Embryonic facial prominence (tissue), 1 donor: ENCODE measurements around the gene HOXC11.

Experiments used
- DNase-seq: peaks from one replicate; pipeline ENCODE4 v3.0.0-alpha.2; 2016; ENCODE audit errors: extremely low spot score

Gene HOXC11

GRCh38 chr12:54009171-54010052, 36.5 kb downstream of the HOXC11 start:
- DNase-seq: no peak

DNA sequence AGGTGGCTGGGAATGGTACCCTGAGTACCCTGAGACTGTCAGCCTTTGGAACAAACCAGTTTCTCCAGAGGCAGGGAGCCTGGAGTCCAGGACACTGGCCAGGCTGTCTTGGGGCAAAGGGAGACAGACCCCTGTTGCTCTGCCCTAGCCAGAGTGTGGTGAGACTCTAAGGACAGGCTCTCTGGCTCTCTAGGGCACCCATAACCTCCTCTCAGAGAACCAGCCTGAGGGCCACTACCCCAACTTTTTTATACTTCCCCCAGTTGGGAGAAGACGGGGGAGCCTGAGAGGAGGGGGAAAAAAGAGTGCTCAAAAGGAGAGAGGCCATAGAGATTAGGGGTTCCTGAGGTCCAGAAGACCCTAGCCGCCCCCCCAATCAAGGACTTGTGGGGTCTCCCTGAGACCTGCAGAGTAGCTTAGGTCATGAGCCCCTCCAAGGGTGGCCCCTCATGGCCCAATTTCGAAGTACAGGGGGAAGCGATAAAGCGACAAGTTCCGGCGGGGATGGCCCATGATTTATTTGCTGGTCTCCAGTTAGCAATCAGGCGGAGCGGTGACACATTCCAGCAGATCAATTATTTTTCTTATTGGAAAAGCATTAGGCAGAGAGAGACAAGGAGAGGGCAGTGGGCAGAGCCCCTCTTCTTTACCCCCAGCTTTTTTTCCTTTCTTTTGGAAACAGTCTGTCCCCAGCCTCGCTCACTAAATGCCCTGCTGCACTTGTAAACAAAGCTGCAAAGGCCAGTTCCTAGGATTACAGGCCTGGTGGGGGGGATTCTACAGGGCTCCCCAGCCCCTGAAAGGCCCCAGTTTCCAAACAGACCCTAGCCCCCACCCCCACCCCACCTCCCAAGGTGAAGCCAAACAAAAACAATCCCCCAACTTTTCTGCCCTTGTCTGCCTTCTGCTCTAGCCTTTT, 37.4 kb downstream of the HOXC11 start:
- DNase-seq: no peak

DNA sequence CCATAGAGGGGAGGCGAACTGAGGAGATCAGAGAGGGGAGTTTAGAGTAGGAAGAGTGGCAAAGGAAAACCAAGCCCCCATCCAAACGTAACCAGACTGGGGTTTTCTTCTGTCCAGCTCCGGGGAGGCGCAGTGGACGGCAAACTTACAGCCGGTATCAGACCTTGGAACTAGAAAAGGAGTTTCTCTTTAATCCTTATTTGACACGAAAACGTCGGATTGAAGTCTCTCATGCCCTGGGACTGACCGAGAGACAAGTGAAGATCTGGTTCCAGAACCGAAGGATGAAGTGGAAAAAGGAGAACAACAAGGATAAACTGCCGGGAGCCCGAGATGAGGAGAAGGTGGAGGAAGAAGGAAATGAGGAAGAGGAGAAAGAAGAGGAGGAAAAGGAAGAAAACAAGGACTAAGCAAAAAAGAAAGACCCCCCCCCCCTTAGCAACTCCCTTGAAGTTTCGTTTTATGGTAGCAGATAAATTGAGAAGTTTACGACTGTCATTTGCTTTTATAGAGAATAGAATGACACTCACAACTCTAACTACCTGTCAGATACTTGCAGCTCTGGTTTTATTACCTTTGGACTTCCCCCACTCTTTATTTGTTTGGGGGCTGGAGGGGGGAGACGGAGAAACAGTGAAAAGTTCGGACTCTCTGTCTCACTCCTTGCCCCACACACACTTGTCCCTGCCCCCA, 38.2 kb downstream of the HOXC11 start:
- no peak for DNase-seq

GRCh38 chr12:54011665-54012532, 39.0 kb downstream of the HOXC11 start:
- DNase-seq: no peak

GRCh38 chr12:54012631-54013409, 39.9 kb downstream of the HOXC11 start:
- no peak for DNase-seq

GRCh38 chr12:54014377-54015017, 41.6 kb downstream of the HOXC11 start:
- DNase-seq: no peak

GRCh38 chr12:54015018-54015931, 42.3 kb downstream of the HOXC11 start:
- no peak for DNase-seq

DNA sequence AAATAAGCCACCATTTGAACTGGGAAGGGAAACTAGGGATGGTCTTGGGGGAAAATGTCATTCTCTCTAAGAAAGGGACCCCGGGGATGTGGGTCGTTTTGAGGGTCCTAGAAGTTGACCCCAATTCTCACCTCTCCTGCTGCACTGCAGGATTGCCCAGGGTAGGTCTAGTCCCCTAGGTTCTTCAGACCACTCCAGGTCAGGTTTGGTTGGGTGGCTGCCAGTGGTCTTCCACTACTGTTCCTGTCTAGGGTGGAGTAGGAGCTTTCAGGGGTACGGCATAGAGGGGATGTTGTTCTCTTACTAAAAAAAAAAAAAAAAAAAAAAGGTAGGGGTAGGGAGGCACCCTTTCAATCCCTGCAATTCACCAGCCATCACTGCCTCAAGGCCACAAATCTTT, 43.1 kb downstream of the HOXC11 start:
- no peak for DNase-seq

- no peak for DNase-seq
Observed at GRCh38 chr12:54016478-54016964, 43.6 kb downstream of the HOXC11 start.

DNA sequence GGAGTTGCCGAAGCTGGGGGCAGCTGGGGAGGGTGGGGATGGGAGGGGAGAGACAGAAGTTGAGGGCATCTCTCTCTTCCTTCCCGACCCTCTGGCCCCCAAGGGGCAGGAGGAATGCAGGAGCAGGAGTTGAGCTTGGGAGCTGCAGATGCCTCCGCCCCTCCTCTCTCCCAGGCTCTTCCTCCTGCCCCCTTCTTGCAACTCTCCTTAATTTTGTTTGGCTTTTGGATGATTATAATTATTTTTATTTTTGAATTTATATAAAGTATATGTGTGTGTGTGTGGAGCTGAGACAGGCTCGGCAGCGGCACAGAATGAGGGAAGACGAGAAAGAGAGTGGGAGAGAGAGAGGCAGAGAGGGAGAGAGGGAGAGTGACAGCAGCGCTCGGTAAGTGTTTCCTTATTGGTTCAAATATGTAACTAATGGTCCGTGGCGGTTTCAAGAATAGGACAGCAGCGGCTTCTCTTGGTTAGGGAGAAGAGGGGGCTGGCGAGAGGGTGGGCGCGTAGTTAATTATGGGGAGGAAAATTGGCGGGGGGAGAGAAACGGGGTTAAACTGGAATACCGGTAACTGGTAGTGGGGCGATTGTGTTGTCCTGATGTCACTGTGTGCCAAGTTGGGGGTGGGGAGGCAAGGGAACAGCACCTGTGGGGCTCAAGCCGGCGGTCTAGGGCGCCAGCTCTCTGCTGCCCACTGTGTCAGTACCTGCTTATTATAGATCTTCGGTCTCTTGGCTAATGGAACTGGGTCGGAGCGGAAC, 44.3 kb downstream of the HOXC11 start:
- no peak for DNase-seq

- no peak for DNase-seq
Observed at GRCh38 chr12:54017878-54018467, 45.0 kb downstream of the HOXC11 start.

GRCh38 chr12:54018468-54018984, 45.6 kb downstream of the HOXC11 start:
- DNase-seq: no peak

GRCh38 chr12:54019091-54019811, 46.3 kb downstream of the HOXC11 start:
- DNase-seq: no peak

DNA sequence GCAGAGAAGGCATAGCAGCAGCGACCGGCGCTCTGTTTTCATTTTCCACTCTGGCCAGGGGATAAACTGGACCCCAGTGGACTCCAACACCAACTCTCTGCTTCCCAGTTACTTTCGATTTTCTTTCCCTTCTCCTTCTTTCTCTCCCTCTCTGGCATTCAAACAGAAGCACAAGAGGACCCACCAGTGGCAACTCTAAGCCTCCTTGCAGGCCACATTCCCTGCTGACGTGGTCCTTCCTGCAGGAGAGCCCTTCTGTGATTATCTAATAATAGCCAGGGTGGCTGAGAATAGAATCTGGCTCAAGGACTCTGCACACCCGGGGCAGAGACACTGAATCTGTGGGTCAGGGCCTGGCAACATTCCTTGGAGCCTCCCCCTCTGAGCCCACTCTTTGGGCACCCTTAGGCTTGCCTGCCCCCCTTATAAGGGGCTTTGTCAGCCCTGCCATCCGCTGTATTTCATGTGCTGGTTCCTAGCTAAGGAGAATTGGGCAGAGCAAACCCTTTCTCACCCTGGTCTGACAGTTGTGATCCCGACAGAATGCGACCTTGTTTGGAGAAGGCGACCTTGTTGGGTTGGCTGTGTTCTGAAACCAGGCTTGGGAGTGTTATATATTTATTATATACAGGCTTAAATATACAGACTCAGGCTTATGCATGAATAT, 47.1 kb downstream of the HOXC11 start:
- DNase-seq: no peak

GRCh38 chr12:54020591-54021405, 47.9 kb downstream of the HOXC11 start:
- DNase-seq: no peak
